Activated T-cell treated with anti-CD3 and anti-CD28 coated beads for 48 hours (primary cell): ENCODE data around the gene BTRC.

Experiments
- DNase-seq: peaks from one replicate; pipeline ENCODE4 v3.0.0-alpha.2; 2020; ENCODE audit warnings: low read depth

The BTRC gene

GRCh38 chr10:101444058-101444898, 90.3 kb downstream of the BTRC start:
- DNase-seq, result no peak

GRCh38 chr10:101446071-101446470, 92.1 kb downstream of the BTRC start:
- DNase-seq, result no peak

- no peak for DNase-seq
Measured at GRCh38 chr10:101446947-101447346, 93.0 kb downstream of the BTRC start.

- DNase-seq, result no peak
Measured at GRCh38 chr10:101447477-101447876, 93.5 kb downstream of the BTRC start.

- no peak for DNase-seq
Measured at GRCh38 chr10:101450277-101451080, 96.5 kb downstream of the BTRC start.

- no peak for DNase-seq
Measured at GRCh38 chr10:101451261-101451660, 97.3 kb downstream of the BTRC start.

GRCh38 chr10:101451667-101452069, 97.7 kb downstream of the BTRC start:
- no peak for DNase-seq

- DNase-seq, result no peak
Measured at GRCh38 chr10:101452176-101452575, 98.2 kb downstream of the BTRC start.

GRCh38 chr10:101452593-101452992, 98.6 kb downstream of the BTRC start:
- no peak for DNase-seq

- no peak for DNase-seq
Measured at GRCh38 chr10:101453318-101453717, 99.4 kb downstream of the BTRC start.

GRCh38 chr10:101453791-101454718, 100.1 kb downstream of the BTRC start:
- no peak for DNase-seq

GRCh38 chr10:101458869-101459268, 104.9 kb downstream of the BTRC start:
- no peak for DNase-seq

GRCh38 chr10:101464082-101464481, 110.1 kb downstream of the BTRC start:
- no peak for DNase-seq

GRCh38 chr10:101464599-101464998, 110.6 kb downstream of the BTRC start:
- no peak for DNase-seq

GRCh38 chr10:101466016-101466912, 112.3 kb downstream of the BTRC start:
- DNase-seq, result no peak

- no peak for DNase-seq
Measured at GRCh38 chr10:101467286-101467770, 113.4 kb downstream of the BTRC start.

- no peak for DNase-seq
Measured at GRCh38 chr10:101468159-101468558, 114.2 kb downstream of the BTRC start.

- no peak for DNase-seq
Measured at GRCh38 chr10:101476383-101476782, 122.4 kb downstream of the BTRC start.

GRCh38 chr10:101478956-101479355, 125.0 kb downstream of the BTRC start:
- no peak for DNase-seq

- no peak for DNase-seq
Measured at GRCh38 chr10:101481256-101481655, 127.3 kb downstream of the BTRC start.

- no peak for DNase-seq
Measured at GRCh38 chr10:101482568-101482967, 128.6 kb downstream of the BTRC start.
